ENCODE results near the gene LYPLA2.

- TF ChIP-seq CTCF (IDR thresholded peaks at IDR 0.05), result no peak
- no peak for TF ChIP-seq EP300 (IDR thresholded peaks at IDR 0.05)
Observed at GRCh38 chr1:23825076-23825761, 34.3 kb downstream of the LYPLA2 start, which contains the start of gene HMGCL.
